Tibial artery (tissue), 4 donors: Measurements from ENCODE around the gene IGF2BP2.

Experiments
- DNase-seq, 2 donors: peaks; one replicate each; pipeline ENCODE4 v3.0.0-alpha.2; 2019
- H3K27ac ChIP-seq, 2 donors: fragments of 200-600 bp; sonication (generic) in 1 of 2; 1 replicate in 1 of 2; 2 replicates in 1 of 2; pipeline ENCODE4 v1.5.1; 2018 to 2019; ENCODE audit warnings: mild to moderate bottlenecking in 1 of 2
- H3K27me3 ChIP-seq, 2 donors: fragments of 200-600 bp; sonication (generic) in 1 of 2; one replicate each; pipeline versions ENCODE4 v1.5.1 to v1.6.0; 2016 to 2019
- H3K36me3 ChIP-seq, 3 donors: fragments of 200-600 bp; sonication (generic) in 2 of 3; one replicate each; pipeline ENCODE4 v1.5.1; 2016 to 2019; ENCODE audit warnings: mild to moderate bottlenecking in 2 of 3
- H3K4me1 ChIP-seq, 4 donors: fragments of 200-600 bp; sonication (generic) in 2 of 4; 1 replicate in 3 of 4; 2 replicates in 1 of 4; pipeline ENCODE4 v1.5.1; 2016 to 2019
- H3K4me3 ChIP-seq, 2 donors: fragments of 200-600 bp; sonication (generic) in 1 of 2; 1 replicate in 1 of 2; 2 replicates in 1 of 2; pipeline ENCODE4 v1.5.1; 2018 to 2019; ENCODE audit warnings: mild to moderate bottlenecking in 2 of 2
- H3K9me3 ChIP-seq, 3 donors: fragments of 200-600 bp; sonication (generic) in 1 of 3; one replicate each; pipeline ENCODE4 v1.5.1; 2016 to 2019
- CTCF ChIP-seq, 2 experiments: fragments of 200-600 bp in 1 of 2; fragments of 450-650 bp in 1 of 2; IDR thresholded peaks; one replicate each; pipeline ENCODE4 v1.5.1; 2017 to 2019; ENCODE audit warnings: antibody characterized with exemption in 2 of 2, mild to moderate bottlenecking in 1 of 2, moderate library complexity in 1 of 2
- intact Hi-C: fragments of 100-400 bp; cut with DNase I; formaldehyde crosslinking; loops from one replicate; pipeline ENCODE4 v1.15.0; 2023; ENCODE audit warnings: low total_unique reads

IGF2BP2 gene

DNA sequence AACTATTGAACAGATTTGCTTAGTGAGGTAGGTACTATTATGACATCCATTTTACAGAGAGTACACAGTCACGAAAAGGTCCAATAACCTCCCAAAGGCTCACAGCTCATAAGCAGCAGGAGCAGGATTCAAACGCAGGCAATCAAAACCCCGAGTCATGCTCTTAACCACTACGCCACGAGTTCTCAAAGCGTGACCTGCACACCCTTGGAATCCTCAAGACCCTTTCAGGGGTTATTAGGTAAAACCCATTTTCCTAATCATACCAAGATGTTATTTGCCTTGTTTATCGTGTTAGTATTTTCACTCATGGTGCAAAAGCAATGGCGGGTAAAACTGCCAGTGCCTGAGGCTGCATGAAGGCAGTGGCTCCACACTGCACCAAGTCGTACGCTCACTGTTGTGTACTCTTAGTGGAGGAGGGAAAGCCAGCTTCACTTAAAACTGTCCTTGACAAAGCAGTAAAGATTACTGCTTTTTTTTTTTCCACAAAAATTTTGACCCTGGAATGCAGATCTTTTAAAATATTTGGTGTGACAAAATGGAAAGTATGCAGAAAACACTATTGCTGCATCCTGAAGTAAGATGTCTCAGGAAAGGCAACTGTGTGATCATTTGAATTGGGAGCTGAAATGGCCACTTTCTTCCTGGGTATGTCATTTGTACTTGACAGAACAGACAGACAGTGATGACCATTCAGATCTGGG is 96.1 kb downstream of the IGF2BP2 start:
- no peak for TF ChIP-seq CTCF (IDR thresholded peaks at IDR 0.05)
- Histone ChIP-seq H3K27ac (no peak overlapping the region), H3K9me3 (no peaks in the 10 kb centered on the region), H3K36me3 (no peaks in the 10 kb centered on the region), H3K27me3 (no peaks in the 10 kb centered on the region), H3K4me1 (no peaks in the 10 kb centered on the region), H3K4me3 (no peak overlapping the region)
- intact Hi-C loops: no loop called here
- no peak for DNase-seq

DNA sequence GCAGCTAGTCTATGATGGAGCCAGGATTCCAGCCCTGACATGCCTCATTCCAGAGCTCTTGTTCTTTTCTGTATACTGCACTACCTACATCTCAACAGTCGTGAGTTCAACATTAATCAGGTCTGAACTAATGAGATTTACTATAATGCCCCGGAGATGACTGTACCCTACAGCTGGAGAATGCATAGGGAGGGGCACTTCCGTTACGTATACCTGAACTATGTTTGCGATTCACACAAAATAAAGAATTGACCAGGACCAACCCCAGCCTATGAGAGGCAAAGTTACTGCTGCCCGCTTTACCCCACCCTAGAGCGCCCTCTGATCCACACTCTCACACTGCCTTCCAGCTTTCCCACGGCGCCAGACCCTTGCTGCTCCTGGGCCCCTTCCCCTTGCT is 97.0 kb downstream of the IGF2BP2 start:
- Histone ChIP-seq H3K4me3 (no peak overlapping the region), H3K9me3 (no peaks in the 10 kb centered on the region), H3K27me3 (no peaks in the 10 kb centered on the region), H3K27ac (no peak overlapping the region), H3K36me3 (no peaks in the 10 kb centered on the region), H3K4me1 (no peaks in the 10 kb centered on the region)
- TF ChIP-seq CTCF (IDR thresholded peaks at IDR 0.05): no peak
- intact Hi-C loops: no loop called here
- DNase-seq: no peak

DNA sequence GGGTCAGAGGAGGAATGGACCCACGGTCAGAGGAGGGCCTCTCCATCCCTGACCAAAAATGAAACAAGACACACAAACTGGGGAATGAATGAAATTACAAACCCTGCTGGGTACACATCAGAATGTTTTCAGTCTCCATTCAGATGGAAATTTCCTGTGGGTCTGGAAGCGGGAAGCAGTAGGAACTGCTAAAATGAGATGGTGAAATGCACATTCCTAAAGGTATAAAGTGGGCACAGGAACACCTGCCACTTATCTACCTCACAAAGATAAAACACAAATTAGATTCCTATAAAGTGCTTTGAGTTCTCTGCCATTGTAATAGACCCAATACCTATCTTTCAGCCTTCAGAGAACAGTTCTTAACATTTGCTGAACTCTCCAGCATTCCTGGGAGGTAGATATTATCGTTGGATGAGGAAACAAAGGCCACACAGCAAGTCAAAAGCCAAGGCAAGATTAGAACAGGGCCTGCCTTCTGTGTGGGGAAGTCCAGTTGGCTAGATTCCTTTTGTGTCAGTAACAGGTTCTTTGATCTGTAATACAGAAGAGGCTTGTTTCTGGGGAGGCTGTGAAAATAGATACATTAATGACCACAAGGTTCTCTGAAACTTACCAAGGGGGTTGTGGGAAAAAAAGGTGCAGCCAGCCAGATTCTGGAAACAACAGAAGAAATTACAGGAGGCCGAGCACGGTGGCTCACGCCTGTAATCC is 98.4 kb downstream of the IGF2BP2 start:
- Histone ChIP-seq H3K4me1 (no peaks in the 10 kb centered on the region), H3K27me3 (no peaks in the 10 kb centered on the region), H3K27ac (no peak overlapping the region), H3K36me3 (no peaks in the 10 kb centered on the region), H3K4me3 (no peak overlapping the region), H3K9me3 (no peaks in the 10 kb centered on the region)
- no peak for DNase-seq
- intact Hi-C loops: no loop called here
- no peak for TF ChIP-seq CTCF (IDR thresholded peaks at IDR 0.05)

DNA sequence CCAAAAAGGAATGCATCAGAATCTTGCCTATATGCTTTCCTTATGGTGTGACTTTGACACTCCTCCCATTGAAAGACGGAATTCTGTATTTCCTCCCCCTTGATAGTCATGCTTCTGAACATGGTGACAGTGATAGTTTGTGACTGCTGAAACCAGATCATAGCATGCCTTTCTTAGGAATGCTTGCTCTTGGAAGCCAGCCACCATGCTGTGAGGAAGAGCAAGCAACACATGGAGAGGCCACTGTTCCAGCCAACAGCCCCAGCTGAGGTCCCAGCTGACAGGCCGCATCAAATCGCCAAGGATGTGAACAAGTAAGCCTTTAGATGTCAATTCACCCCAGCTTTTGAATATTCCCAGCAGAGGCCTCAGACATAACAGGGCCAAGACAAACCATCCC is 100.1 kb downstream of the IGF2BP2 start:
- H3K27ac ChIP-seq: no peak overlapping the region
- no peak for TF ChIP-seq CTCF (IDR thresholded peaks at IDR 0.05)
- no peaks in the 10 kb centered on the region for H3K36me3 ChIP-seq
- intact Hi-C loops: no loop called here
- no peaks in the 10 kb centered on the region for H3K4me1 ChIP-seq
- DNase-seq: no peak
- no peak overlapping the region for H3K4me3 ChIP-seq
- no peaks in the 10 kb centered on the region for H3K9me3 ChIP-seq
- no peaks in the 10 kb centered on the region for H3K27me3 ChIP-seq

- H3K4me1 ChIP-seq: no peaks in the 10 kb centered on the region
- no peak overlapping the region for H3K27ac ChIP-seq
- no peaks in the 10 kb centered on the region for H3K27me3 ChIP-seq
- no peak overlapping the region for H3K4me3 ChIP-seq
- no peak for TF ChIP-seq CTCF (IDR thresholded peaks at IDR 0.05)
- no peaks in the 10 kb centered on the region for H3K9me3 ChIP-seq
- intact Hi-C loops: no loop called here
- DNase-seq: no peak
- H3K36me3 ChIP-seq: no peaks in the 10 kb centered on the region
These were observed 100.6 kb downstream of the IGF2BP2 start for GRCh38 chr3:185724251-185724650.
